ENCODE results near the gene PLXNA4.

DNA sequence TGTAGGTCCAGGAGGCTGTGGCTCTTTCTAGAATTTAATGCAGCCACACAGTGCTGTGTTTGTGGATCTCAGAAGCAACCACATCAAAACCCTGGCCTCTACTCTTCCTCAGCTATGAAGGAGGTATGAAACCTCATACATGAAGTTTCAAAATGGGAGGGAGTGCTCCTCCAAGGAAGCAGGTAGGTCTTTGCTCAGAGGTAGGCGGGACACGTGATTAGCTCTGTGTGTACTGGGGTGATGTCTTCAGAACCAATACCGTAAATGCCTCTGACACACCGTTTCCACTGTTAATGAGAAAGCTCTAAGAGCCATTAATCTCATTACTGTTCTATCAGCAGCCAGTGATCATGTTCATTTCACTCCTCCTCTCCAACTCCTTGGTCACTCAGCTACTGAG is 126.1 kb downstream of the PLXNA4 start:
- TF ChIP-seq, protein P1, sequence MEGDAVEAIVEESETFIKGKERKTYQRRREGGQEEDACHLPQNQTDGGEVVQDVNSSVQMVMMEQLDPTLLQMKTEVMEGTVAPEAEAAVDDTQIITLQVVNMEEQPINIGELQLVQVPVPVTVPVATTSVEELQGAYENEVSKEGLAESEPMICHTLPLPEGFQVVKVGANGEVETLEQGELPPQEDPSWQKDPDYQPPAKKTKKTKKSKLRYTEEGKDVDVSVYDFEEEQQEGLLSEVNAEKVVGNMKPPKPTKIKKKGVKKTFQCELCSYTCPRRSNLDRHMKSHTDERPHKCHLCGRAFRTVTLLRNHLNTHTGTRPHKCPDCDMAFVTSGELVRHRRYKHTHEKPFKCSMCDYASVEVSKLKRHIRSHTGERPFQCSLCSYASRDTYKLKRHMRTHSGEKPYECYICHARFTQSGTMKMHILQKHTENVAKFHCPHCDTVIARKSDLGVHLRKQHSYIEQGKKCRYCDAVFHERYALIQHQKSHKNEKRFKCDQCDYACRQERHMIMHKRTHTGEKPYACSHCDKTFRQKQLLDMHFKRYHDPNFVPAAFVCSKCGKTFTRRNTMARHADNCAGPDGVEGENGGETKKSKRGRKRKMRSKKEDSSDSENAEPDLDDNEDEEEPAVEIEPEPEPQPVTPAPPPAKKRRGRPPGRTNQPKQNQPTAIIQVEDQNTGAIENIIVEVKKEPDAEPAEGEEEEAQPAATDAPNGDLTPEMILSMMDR (IDR thresholded peaks at IDR 0.05) = no peak
- no peak for TF ChIP-seq POLR2A (IDR thresholded peaks at IDR 0.05)

Measured in lower leg skin (tissue), 3 donors.